ENCODE measurements around the gene HYAL2.

Gene HYAL2

GRCh38 chr3:50347187-50347813 lies 24.8 kb upstream of the HYAL2 start:
- Mint-ChIP-seq H3K27me3 (ENCODE audit: low read depth, poor library complexity) (peaks cover 46% of the 10 kb centered on the region), H3K4me1 (peaks cover 25% of the 10 kb centered on the region), H3K9me3 (peaks cover 4% of the 10 kb centered on the region), H3K36me3 (ENCODE audit: low read depth) (peaks cover 7% of the 10 kb centered on the region), H3K4me3 (peak overlapping the region; percentile 30), H3K27ac (no peak overlapping the region)
- peak; percentile 73 for DNase-seq
- peak; percentile 61 for TF ChIP-seq CTCF (IDR thresholded peaks at IDR 0.05)

DNA sequence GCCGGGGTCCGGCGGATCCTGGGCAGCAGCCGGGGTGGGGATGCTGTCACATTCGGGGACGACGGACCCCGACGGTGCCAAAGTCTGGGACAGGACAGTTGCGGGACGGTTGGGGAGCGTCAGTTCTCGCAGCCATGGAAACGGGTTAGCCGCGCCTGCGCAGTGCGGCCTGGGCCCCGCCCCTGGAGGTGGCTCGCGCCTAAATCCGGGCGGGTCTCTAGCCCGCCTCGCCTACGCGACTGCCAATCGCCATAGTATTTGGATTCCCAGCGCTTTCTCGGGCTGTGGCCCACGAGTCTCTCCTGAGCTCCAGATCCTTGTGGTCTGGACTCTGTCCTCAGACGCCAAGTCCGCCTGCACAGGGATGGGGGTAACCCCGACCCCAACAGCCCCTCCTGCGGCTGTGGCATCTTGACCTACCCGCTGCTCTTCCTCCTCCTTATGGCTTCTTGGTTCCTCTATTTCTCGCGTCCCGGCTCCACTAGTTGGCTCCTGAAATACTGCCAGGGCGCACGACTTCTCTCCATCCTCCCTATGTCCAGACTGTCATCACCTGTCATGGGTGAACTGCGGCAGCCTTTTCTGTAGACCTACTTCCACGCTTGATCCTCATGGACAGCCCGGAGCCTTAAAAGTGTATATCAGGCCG lies 23.2 kb upstream of the HYAL2 start, which contains the start of gene ZMYND10:
ZMYND10 (minus strand) TSS at position 147 of the 649 bp plus-strand sequence. CDS start 153 bp downstream, outside the sequence.
- TF ChIP-seq CTCF (IDR thresholded peaks at IDR 0.05), result no peak
- Mint-ChIP-seq H3K36me3 (ENCODE audit: low read depth) (peaks cover 7% of the 10 kb centered on the region), H3K27ac (no peak within 1 kb of the TSS), H3K4me3 (peak within 1 kb of the TSS; percentile 82), H3K9me3 (peaks cover 4% of the 10 kb centered on the region), H3K27me3 (ENCODE audit: low read depth, poor library complexity) (peaks cover 62% of the 10 kb centered on the region), H3K4me1 (peaks cover 16% of the 10 kb centered on the region)
- peak; percentile 82 for DNase-seq

DNA sequence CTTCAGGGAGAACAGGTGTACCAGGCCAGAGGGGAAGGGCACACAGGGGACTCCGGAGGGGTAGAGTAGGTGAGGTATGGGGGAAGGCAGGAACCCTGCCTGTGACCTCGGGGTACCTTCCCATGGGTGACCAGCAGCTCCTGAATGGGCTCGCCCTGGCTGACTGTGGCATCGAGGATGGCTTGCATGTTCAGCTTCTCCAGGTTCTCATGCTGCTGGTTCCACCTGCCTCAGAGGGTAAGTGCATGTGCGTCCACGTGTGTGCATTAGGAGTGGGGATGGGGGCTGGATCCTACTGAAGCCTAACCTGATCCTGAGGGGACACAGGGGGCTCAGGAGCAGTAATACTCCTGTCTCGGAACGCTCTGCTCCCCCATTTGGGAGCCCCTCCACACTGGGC lies 22.5 kb upstream of the HYAL2 start:
- TF ChIP-seq CTCF (IDR thresholded peaks at IDR 0.05), result no peak
- peak overlapping the region; percentile 82 for H3K4me3 Mint-ChIP-seq
- peaks cover 11% of the 10 kb centered on the region for H3K4me1 Mint-ChIP-seq
- H3K36me3 Mint-ChIP-seq (ENCODE audit: low read depth), result peaks cover 7% of the 10 kb centered on the region
- peaks cover 4% of the 10 kb centered on the region for H3K9me3 Mint-ChIP-seq
- no peak overlapping the region for H3K27ac Mint-ChIP-seq
- peaks cover 69% of the 10 kb centered on the region for H3K27me3 Mint-ChIP-seq (ENCODE audit: low read depth, poor library complexity)
- DNase-seq, result no peak

DNA sequence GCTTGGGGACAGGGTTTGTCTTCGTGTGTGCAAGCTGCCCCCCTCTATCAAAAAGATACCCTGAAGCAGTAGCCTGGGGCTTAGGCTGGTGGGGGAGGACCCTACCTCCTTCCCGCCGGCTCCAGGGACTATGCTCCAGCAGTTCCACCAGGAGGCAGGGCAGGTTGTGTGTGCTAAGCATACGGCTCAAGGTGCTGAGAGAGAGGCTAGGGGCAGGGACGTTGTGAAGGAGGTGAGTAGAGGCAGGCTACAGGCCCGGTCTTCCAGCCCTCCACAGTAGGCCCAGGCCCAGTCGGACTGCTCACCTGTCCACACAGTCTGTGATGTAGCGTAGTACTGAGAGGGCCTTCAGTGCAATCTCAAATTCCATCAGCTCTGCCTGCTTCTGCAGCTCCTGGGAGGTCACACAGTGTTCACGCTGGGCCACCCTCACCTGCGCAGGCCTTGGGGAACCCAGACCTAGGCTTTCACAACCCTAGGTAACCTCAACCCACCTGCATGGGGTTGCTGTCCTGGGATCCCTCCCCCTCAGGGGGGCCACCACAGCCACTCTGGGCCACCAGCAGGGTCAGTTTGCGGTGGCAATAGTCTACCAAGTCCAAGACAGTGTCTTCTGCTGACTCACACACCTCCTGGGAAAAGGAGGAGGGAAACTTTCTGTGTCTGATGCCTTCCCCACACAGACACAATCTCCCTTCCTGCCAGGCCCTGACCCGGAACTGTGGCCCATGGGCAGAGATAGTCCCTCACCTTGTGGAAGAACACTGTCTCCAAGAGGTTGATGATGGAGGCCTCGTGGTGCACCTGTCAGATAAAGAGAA lies 20.5 kb upstream of the HYAL2 start:
- no peak for DNase-seq
- no peak for TF ChIP-seq CTCF (IDR thresholded peaks at IDR 0.05)
- H3K27me3 Mint-ChIP-seq (ENCODE audit: low read depth, poor library complexity), result peaks cover 89% of the 10 kb centered on the region
- no peak overlapping the region for H3K27ac Mint-ChIP-seq
- peaks cover 27% of the 10 kb centered on the region for H3K4me1 Mint-ChIP-seq
- peaks cover 4% of the 10 kb centered on the region for H3K9me3 Mint-ChIP-seq
- peaks cover 1% of the 10 kb centered on the region for H3K36me3 Mint-ChIP-seq (ENCODE audit: low read depth)
- H3K4me3 Mint-ChIP-seq, result no peak overlapping the region

DNA sequence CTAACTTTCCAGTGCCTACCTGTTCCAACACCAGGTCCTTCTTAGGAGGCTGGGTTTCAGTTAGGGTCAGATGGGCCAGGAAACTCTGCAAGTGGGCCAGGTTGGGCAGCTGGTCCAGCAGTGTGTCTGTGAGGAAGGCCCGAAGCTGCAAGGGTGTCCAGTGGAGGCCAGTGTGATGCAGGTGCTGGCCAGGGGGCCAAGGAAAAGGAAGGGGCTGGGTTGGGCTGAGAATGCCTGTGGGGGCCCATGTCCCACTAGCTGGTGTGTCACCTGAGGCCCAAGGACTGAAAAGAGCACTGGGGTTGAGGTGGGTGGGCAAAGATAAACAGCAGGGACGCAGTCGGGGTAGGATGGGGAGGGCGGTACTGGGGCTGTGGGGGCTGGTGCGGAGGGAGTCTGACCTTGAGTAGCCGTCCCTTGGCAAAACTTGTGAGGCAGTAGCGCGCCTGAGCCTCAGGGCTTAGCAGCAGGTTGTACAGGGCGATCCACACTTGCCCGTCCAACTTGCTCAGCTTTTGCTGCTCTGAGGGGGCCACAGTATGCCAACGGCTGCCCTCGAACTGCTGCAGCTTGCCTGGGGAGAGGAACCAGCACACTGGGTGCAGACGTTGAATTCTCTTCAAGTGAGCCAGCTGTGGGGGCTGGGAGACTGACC lies 19.6 kb upstream of the HYAL2 start:
- no peak for DNase-seq
- TF ChIP-seq CTCF (IDR thresholded peaks at IDR 0.05), result no peak
- Mint-ChIP-seq H3K4me3 (no peak overlapping the region), H3K9me3 (peaks cover 4% of the 10 kb centered on the region), H3K27ac (no peak overlapping the region), H3K4me1 (peaks cover 29% of the 10 kb centered on the region), H3K36me3 (ENCODE audit: low read depth) (no peaks in the 10 kb centered on the region), H3K27me3 (ENCODE audit: low read depth, poor library complexity) (peaks cover 92% of the 10 kb centered on the region)

Data from nephron progenitor cell (in vitro differentiated cells).